GM21723 (cell line): ENCODE measurements around the gene ATXN1.

Source experiments
- ATAC-seq: cut with Tn5 transposase; IDR thresholded peaks from one replicate; pipeline ENCODE4 v1.9.1; 2021; ENCODE audit warnings: mild to moderate bottlenecking, moderate library complexity; ENCODE audit not compliant: unreplicated experiment

Gene ATXN1

DNA sequence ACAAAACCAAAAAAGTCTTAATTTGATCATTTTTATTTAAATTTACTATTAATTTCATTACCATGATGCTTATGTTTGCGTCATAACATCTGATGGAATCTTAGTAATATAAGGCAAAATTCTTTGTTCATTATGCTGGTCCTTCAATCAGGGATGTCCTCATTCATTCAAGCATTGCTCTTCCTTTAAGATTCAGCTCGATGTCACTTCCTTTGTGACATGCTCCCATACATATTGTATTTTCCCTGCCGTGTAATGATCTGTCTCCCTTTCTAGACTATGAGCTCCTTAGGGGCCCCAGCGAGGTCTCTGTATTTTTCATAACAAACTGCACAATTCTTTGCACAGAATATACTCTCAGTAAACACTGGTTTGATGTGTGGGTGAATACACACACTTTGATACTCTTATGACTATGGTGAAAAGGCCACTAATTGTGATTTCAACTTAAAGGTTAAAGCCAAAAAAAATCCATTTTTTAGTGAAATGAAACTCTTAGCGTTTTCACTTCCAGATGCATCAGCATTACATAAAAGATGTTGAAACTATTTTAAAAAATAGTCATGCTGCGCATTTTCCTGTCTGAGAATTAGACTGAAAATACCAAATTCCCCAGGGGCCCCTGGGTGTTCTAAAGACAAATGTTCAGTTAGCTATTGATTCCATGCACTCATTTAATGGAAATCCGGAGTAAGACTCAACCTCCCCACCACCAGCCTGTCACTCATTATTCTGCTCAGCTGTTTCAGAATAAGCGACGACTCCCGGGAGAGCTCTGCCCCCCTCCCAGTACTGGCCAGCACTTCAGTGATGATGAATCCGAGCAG, 169.7 kb downstream of the ATXN1 start:
- peak; percentile 85 for ATAC-seq

DNA sequence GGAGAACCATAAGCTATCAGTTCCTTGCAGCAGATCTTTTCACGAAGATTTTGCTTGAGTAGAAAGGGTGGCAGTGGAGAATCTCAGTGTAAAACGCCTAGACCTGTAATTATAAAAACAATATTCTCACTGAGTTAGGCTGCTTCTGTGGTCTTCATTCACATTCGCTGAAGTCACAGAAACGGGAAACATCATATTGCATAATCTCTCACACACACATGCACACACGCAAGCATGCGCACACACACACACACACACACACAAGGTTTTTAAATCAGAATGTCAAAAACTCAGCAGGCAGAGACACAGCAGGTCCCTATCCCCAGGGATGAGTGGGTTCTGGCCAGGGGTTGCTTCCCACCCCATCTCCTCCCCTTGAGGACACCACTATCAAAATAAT, 175.5 kb downstream of the ATXN1 start:
- no peak for ATAC-seq

GRCh38 chr6:16583144-16583762, 178.0 kb downstream of the ATXN1 start:
- ATAC-seq, result no peak

DNA sequence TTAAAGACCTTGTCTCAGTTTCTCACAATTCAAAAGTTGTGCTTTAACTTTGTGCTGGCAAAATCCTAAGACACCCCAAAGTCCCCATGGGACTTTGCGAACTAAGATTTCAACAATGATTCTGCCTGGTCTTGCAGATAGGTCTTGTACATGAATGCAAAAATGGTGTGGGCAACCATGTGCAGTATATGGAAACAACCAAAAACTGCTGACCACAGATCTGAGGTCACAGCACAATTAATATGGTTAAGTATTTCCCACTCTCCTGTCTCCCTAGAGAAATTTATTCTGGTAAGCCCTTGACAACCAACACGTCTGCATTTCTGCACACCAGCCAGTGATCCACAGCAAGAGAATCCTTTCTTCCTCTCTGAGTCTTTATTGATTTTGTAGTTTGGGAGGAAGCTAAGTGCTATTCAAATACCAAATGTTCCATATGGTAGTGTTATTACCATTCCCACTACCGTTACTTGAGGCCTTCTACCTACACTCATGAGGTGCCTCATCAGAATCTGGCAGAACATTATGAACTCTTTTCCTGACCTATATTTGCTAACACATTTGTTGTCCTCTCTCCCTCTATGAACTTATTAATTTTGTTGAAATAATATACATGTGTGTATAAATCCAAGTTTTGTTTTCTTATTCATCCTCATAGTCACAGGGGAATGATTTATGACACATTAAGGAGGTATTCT, 178.7 kb downstream of the ATXN1 start:
- ATAC-seq, result no peak

GRCh38 chr6:16578695-16579285, 182.5 kb downstream of the ATXN1 start:
- ATAC-seq, result no peak

DNA sequence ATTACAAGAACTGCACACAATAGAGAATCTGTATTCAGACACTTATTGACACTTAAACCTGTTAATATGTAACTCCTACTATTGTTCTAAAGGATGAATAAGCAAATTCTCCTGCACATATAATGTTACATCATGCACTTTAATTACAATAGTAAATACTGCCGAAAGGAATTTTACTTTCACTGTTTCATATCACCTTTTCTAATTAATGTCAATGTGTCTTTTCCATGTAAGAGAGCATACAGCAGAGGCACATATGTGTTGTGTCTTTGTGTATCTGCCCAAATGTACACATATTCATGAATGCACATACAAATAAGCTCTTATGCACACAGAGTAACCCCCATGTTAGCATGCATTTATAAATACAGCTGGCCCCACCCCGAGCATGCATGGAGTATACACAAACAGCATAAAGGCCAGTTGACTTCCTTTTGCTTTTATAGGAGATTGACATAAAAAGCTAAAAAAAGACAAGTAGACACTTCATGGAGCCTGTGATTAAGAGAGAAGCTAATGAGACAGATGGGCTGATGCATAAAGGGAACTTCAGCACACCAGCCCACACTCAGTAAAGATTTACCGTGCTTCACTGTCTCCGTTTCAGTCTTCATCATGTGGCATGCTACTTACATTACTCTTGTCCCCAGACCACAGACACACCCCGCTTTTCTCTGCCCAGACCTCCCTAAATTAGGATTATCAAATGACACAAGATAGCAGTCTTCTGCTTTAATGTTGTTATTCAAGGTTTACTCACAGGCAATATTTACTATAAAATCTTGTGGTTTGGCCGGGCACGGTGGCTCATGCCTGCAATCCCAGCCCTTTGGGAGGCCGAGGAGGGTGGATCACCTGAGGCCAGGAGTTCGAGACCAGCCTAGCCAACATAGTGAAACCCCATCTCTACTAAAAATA, 184.6 kb downstream of the ATXN1 start:
- peak; percentile 95 for ATAC-seq

GRCh38 chr6:16575655-16576054, 185.6 kb downstream of the ATXN1 start:
- ATAC-seq, result no peak

GRCh38 chr6:16572943-16573342, 188.3 kb downstream of the ATXN1 start:
- ATAC-seq, result no peak

DNA sequence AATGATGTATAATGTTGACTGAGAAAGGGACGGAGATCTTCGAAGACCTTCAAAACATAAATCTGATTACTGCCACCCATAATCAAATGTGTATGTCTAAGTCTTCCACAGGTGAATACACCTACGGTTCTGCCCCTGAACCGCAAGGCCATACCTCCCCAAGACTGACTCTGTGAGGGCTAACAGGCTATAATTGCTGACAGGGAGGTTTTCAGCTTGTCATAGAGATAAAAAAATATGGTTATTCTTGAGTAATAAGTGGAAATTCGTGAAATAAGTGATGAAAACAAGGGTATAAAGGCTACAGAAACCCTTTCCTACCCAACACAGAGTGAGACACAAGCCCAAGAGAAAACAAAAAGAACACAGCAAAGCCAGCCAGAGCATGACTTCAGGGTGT, 188.9 kb downstream of the ATXN1 start:
- ATAC-seq, result no peak

- no peak for ATAC-seq
Observed at GRCh38 chr6:16570946-16571345, 190.3 kb downstream of the ATXN1 start.

GRCh38 chr6:16570221-16570553, 191.1 kb downstream of the ATXN1 start:
- ATAC-seq, result no peak

DNA sequence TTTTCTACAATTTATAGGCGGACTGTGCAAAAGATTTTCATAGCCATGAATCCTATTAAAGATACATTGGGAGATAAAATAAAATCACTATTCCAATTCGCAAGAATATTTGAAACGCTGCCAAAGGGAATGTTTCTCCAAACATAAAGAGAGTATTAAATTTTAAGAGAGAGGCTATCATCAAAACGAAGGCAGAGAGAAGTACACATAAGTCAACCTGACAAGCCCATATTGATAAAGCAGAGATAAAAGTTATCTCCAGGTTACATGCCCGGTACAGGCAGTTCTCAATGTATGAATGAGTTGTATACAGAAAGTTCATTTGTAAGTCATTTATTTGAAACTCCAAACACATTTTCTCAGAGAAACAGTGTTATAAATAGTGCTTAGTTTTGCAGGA, 193.1 kb downstream of the ATXN1 start:
- no peak for ATAC-seq

DNA sequence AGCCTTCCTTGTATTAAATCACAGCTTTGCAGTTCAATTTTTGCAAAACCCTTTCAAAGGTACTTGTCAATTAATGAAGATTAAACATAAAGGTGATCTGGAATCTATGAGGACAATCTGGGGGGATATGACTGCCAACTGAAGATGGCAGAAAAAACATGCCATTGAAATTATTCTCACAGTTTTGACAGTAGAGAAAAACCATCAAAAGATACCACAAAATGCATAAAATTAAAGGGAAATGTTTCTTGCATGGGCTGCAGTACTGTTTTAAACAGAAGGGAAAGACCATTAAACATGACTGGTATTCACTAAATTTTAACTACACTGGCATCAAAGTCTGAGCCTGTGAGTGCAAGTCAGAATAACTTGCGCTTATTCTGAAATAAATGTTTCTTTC, 194.2 kb downstream of the ATXN1 start:
- ATAC-seq, result no peak

GRCh38 chr6:16564436-16564835, 196.8 kb downstream of the ATXN1 start:
- no peak for ATAC-seq

DNA sequence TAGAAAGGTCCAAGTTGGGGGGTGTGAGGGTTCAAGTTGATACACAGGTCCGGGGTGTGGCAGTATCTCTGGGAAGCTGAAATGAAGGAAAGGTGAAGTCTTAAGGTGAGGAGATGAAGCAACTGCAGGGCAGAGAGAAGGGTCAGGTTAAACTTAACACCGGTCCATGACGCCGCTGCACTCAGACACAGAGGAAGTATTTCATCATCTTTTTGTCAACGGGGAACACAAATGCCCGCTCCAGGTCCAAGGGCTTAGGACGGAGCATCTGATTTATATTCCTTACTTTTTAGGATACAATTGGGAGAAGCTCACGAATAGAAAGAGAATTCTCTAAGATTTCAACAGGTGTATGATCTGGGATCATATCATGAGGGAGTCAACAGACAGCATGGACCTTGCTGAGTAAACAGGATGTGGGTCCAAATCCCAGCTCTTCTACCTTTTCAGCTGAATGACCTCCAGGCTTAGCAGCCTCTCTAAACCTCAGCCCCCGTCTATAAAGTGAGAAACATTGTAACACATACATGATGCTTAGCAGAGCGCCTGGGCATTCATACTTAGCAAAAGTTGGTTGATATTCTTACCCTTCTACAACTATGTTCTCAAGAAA, 197.5 kb downstream of the ATXN1 start:
- no peak for ATAC-seq

DNA sequence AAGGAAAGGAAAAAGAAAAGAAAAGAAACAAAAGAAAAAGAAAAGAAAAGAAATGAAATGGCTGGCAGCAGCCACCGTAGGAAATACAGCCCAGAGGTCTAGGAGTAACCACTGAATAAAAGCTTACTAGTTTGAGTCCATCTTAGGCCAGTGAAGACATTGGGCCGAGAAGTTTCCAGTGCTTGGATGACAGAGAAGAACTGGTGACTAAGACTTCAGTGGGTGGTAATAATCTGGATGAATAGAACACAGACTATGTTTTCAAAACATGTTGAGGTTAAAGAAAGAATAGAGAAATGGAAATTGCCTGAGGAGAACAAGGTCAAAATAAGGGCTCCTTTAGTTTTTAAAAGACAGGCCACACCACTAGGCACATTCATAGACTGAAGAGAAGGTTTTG, 198.8 kb downstream of the ATXN1 start:
- no peak for ATAC-seq

DNA sequence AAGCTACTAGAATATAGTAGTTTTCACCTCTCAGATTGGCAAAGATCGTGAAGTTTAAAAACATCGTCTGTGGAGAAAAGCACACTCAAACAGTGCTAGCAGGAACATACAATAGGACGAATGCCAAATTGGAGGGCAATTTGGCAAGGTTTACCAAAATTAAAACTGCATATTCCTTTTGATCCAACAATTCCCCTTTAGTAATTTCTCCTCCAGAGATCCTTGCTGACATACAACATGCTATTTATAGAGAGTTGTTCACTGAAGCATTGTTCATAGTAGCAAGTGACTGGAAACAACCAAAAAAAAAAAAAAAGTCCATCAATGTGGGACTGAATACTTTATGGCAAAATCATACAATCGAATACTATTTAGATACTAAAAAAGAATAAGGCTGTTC, 202.2 kb downstream of the ATXN1 start:
- no peak for ATAC-seq

DNA sequence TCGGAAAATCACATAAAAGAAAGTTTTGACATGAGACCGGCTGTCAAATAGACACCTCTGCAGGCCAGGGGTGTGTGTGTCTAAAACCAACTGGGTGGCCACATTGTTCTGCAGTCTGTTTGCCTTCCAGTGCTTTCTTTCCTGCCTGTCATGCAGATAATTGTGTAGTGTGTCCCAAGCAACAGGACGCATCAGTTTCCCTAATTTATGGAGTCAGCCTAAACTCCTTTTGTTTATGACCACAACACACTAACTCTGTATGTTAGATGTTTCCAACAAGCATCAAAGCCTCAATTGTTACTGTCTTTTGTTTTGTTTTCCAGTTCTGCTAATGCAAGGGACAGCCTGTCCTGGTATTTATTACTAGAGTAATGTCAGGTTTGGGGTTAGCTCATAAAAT, 205.7 kb downstream of the ATXN1 start:
- no peak for ATAC-seq

DNA sequence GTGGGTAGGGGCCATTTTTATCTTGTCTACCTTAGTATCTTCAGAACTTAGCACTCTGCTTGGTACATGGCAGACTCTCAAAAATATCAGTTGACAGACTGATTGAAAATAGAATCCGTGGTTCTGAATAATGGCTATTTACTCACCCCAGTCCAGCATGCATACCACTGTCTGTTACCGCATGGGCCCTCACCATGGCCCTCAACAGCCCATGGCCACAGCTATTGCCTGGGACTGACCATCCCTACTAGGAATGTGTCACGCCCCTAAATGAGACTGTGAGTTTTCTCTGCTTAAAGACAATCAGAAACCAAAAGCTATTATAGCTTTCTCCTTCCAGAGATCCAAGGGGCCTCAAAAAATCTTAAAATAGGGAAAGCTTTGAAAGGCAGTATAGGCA, 207.7 kb downstream of the ATXN1 start:
- no peak for ATAC-seq

DNA sequence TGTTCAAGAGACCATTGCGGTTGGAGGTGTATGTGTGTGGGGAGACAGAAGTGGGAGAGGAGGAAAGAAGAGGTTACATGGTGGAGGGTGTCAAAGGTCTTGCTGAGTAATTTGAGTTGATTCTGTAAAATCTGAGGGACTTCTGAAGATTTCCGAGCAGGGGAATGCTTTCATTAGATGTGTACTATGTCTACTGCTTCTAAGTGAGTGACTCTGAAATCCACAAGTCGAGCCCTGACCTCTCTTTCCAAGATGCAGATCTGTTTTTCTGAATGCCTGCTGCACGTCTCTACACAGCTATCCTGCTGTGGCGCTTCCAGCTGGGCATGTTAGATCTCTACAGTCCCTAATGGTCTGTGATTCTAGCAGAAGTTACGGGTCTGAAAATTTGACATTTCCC, 209.8 kb downstream of the ATXN1 start:
- ATAC-seq, result no peak
